ENCODE data around the gene RNASEL.

- TF ChIP-seq CTCF (IDR thresholded peaks at IDR 0.05; ENCODE audit: low read depth, low read length, poor library complexity, severe bottlenecking) (peak; percentile 73), EZH2phosphoT487 (IDR thresholded peaks at IDR 0.05; ENCODE audit: borderline replicate concordance, low read length) (no peak)
Observed at GRCh38 chr1:182599339-182599738, 10.3 kb upstream of the RNASEL start.

Measured in DOHH2 (cell line).